ENCODE measurements around the gene SLC52A3. TPM values are rescaled to one million over a fixed set of nuclear protein-coding genes. Genes with fewer than 3 reads are reported as not detected.
"Not testable (repeated sequence)": the region's sequence is repeated elsewhere in the genome, so short reads cannot be mapped to it uniquely, and the experiment has no call there.

SLC52A3 gene
- total and polyA plus RNA-seq, 9 of the 15 experiments (the other 6 are each of a cell fraction or from before 2014, with no cell fraction given) = 0.06 to 0.60 (median 0.11) TPM

DNA sequence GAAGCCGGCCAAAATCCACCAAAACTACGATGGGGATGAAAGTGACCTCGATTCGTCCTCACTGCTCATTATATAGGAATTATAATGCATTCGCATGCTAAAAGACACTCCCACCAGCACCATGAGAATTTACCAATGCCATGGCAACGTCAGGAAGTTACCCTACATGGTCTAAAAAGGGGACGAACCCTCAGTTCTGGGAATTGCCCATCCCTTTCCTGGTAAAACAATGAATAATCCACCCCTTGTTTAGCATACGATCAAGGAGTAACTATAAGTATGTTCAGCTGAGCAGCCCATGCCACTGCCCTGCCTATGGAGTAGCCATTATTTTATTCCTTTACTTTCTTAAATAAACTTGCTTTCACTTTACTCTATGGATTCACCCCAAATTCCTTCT lies 45.1 kb upstream of the SLC52A3 start (continued):
- no peak for TF ChIP-seq SLC30A9 (CRISPR knock-in tag; IDR thresholded peaks at IDR 0.05)
- TF ChIP-seq ZNF274 (IDR thresholded peaks at IDR 0.05; ENCODE audit: borderline replicate concordance, low read depth, low read length) = no peak
- TF ChIP-seq ZNF175 (CRISPR knock-in tag; IDR thresholded peaks at IDR 0.05; ENCODE audit: low read depth) = no peak
- TF ChIP-seq HMGXB4 (CRISPR knock-in tag; IDR thresholded peaks at IDR 0.05) = no peak

GRCh38 chr20:812435-812814 lies 44.1 kb upstream of the SLC52A3 start:
- H3K9me1 ChIP-seq (ENCODE audit: control insufficient read depth, insufficient read depth, low read length); H3K9me3 ChIP-seq (replicated peaks; ENCODE audit: control insufficient read depth, insufficient read depth, low read depth, low read length); CTCF ChIA-PET (ENCODE audit: low intra/inter-chr PET ratio); H3K36me3 ChIP-seq (ENCODE audit: control insufficient read depth, insufficient read depth, low read length); H3K4me1 ChIP-seq (replicated peaks in 1 of 2; ENCODE audit: control insufficient read depth in 2 of 2, insufficient read depth in 2 of 2, low read length in 2 of 2); H3K79me2 ChIP-seq (ENCODE audit: control insufficient read depth, insufficient read depth, low read length); H3K9ac ChIP-seq (ENCODE audit: insufficient read depth in 1 of 2, low read depth in 2 of 2, low read length in 2 of 2); ATAC-seq; FAIRE-seq; BruUV-seq (replicated peaks); H3K4me3 ChIP-seq; H4K20me1 ChIP-seq (replicated peaks; ENCODE audit: control insufficient read depth, insufficient read depth, low read length); H3K27me3 ChIP-seq (ENCODE audit: control insufficient read depth in 2 of 2, insufficient read depth in 2 of 2, low read length in 2 of 2); DNase-seq (ENCODE audit: extremely low read depth in 1 of 4, low spot score in 3 of 4); POLR2A ChIA-PET: not testable (repeated sequence)
- intact Hi-C loops (cut with micrococcal nuclease) (loop anchor here (10.0 kb wide), 1 partner anchor 372 kb away; the partner anchor contains the start of gene TMEM74B), in situ Hi-C loops (cut with MboI) (loop anchor here (5.0 to 10.0 kb wide), 2 partner anchors 160 to 382 kb away; no protein-coding TSS in a partner anchor)
- peak overlapping the region; percentile 70 for H3K4me2 ChIP-seq (ENCODE audit: insufficient read depth, low read length)
- TF ChIP-seq, protein P1, sequence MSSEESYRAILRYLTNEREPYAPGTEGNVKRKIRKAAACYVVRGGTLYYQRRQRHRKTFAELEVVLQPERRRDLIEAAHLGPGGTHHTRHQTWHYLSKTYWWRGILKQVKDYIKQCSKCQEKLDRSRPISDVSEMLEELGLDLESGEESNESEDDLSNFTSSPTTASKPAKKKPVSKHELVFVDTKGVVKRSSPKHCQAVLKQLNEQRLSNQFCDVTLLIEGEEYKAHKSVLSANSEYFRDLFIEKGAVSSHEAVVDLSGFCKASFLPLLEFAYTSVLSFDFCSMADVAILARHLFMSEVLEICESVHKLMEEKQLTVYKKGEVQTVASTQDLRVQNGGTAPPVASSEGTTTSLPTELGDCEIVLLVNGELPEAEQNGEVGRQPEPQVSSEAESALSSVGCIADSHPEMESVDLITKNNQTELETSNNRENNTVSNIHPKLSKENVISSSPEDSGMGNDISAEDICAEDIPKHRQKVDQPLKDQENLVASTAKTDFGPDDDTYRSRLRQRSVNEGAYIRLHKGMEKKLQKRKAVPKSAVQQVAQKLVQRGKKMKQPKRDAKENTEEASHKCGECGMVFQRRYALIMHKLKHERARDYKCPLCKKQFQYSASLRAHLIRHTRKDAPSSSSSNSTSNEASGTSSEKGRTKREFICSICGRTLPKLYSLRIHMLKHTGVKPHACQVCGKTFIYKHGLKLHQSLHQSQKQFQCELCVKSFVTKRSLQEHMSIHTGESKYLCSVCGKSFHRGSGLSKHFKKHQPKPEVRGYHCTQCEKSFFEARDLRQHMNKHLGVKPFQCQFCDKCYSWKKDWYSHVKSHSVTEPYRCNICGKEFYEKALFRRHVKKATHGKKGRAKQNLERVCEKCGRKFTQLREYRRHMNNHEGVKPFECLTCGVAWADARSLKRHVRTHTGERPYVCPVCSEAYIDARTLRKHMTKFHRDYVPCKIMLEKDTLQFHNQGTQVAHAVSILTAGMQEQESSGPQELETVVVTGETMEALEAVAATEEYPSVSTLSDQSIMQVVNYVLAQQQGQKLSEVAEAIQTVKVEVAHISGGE (CRISPR knock-in tag; IDR thresholded peaks at IDR 0.05) = peak in 1 of 3 experiments; percentile 42; a peak in 1 of 6 replicates
- TF ChIP-seq, protein P2, sequence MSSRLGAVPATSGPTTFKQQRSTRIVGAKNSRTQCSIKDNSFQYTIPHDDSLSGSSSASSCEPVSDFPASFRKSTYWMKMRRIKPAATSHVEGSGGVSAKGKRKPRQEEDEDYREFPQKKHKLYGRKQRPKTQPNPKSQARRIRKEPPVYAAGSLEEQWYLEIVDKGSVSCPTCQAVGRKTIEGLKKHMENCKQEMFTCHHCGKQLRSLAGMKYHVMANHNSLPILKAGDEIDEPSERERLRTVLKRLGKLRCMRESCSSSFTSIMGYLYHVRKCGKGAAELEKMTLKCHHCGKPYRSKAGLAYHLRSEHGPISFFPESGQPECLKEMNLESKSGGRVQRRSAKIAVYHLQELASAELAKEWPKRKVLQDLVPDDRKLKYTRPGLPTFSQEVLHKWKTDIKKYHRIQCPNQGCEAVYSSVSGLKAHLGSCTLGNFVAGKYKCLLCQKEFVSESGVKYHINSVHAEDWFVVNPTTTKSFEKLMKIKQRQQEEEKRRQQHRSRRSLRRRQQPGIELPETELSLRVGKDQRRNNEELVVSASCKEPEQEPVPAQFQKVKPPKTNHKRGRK (tag; IDR thresholded peaks at IDR 0.05) = 0 out of 2 replicates have a peak, but pooled peaks have one; percentile 28
- TF ChIP-seq PTRF (tag; IDR thresholded peaks at IDR 0.05) (peak; percentile 56; the same call in 1 of the 2 replicates), KLF6 (CRISPR knock-in tag; IDR thresholded peaks at IDR 0.05; ENCODE audit: borderline replicate concordance) (0 out of 2 replicates have a peak, but pooled peaks have one; percentile 18)
- H3K27ac ChIP-seq (ENCODE audit: extremely low read depth, low read depth, low read length) = peak overlapping the region; percentile 60
- 8% methylated on average over 2 of the region's 2 CpGs for WGBS (ENCODE audit: insufficient coverage, low coverage, missing lambda C conversion rate)
- peak overlapping the region; percentile 72 for H2AFZ ChIP-seq (ENCODE audit: low read depth, low read length)

All from K562 (cell line).